Tibial artery (tissue), 4 donors: ENCODE data around the gene COG5.

Source experiments
- DNase-seq, 2 donors: peaks; one replicate each; pipeline ENCODE4 v3.0.0-alpha.2; 2019
- H3K27ac ChIP-seq, 2 donors: fragments of 200-600 bp; sonication (generic) in 1 of 2; 1 replicate in 1 of 2; 2 replicates in 1 of 2; pipeline ENCODE4 v1.5.1; 2018 to 2019; ENCODE audit warnings: mild to moderate bottlenecking in 1 of 2
- H3K27me3 ChIP-seq, 2 donors: fragments of 200-600 bp; sonication (generic) in 1 of 2; one replicate each; pipeline versions ENCODE4 v1.5.1 to v1.6.0; 2016 to 2019
- H3K36me3 ChIP-seq, 3 donors: fragments of 200-600 bp; sonication (generic) in 2 of 3; one replicate each; pipeline ENCODE4 v1.5.1; 2016 to 2019; ENCODE audit warnings: mild to moderate bottlenecking in 2 of 3
- H3K4me1 ChIP-seq, 4 donors: fragments of 200-600 bp; sonication (generic) in 2 of 4; 1 replicate in 3 of 4; 2 replicates in 1 of 4; pipeline ENCODE4 v1.5.1; 2016 to 2019
- H3K4me3 ChIP-seq, 2 donors: fragments of 200-600 bp; sonication (generic) in 1 of 2; 1 replicate in 1 of 2; 2 replicates in 1 of 2; pipeline ENCODE4 v1.5.1; 2018 to 2019; ENCODE audit warnings: mild to moderate bottlenecking in 2 of 2
- H3K9me3 ChIP-seq, 3 donors: fragments of 200-600 bp; sonication (generic) in 1 of 3; one replicate each; pipeline ENCODE4 v1.5.1; 2016 to 2019
- intact Hi-C: fragments of 100-400 bp; cut with DNase I; formaldehyde crosslinking; loops from one replicate; pipeline ENCODE4 v1.15.0; 2023; ENCODE audit warnings: low total_unique reads
- TF ChIP-seq, protein P1 (sequence below), 2 experiments: fragments of 200-600 bp in 1 of 2; fragments of 450-650 bp in 1 of 2; IDR thresholded peaks; one replicate each; pipeline ENCODE4 v1.5.1; 2017 to 2019; ENCODE audit warnings: antibody characterized with exemption in 2 of 2, mild to moderate bottlenecking in 1 of 2, moderate library complexity in 1 of 2

COG5 gene

GRCh38 chr7:107563775-107564552, at the start of gene COG5, which contains the start of gene DUS4L:
Gene COG5 (minus strand): TSS chr7:107563920. CDS start chr7:107563896, 24 bp downstream.
Gene DUS4L (plus strand): TSS chr7:107563971. CDS start chr7:107567071, 3,100 bp downstream.
- Histone ChIP-seq H3K27me3 (no peaks in the 10 kb centered on the region), H3K4me3 (peak within 1 kb of the TSS; percentile 79 to 90), H3K36me3 (no peaks in the 10 kb centered on the region), H3K9me3 (no peaks in the 10 kb centered on the region), H3K27ac (peak within 1 kb of the TSS; percentile 90 to 95), H3K4me1 (peaks cover 0 to 54% (median 26%) of the 10 kb centered on the region in 4 donors)
- DNase-seq = peak; percentile 76 to 88
- TF ChIP-seq, protein P1, sequence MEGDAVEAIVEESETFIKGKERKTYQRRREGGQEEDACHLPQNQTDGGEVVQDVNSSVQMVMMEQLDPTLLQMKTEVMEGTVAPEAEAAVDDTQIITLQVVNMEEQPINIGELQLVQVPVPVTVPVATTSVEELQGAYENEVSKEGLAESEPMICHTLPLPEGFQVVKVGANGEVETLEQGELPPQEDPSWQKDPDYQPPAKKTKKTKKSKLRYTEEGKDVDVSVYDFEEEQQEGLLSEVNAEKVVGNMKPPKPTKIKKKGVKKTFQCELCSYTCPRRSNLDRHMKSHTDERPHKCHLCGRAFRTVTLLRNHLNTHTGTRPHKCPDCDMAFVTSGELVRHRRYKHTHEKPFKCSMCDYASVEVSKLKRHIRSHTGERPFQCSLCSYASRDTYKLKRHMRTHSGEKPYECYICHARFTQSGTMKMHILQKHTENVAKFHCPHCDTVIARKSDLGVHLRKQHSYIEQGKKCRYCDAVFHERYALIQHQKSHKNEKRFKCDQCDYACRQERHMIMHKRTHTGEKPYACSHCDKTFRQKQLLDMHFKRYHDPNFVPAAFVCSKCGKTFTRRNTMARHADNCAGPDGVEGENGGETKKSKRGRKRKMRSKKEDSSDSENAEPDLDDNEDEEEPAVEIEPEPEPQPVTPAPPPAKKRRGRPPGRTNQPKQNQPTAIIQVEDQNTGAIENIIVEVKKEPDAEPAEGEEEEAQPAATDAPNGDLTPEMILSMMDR (IDR thresholded peaks at IDR 0.05) = no peak
- intact Hi-C loops = no loop called here

DNA sequence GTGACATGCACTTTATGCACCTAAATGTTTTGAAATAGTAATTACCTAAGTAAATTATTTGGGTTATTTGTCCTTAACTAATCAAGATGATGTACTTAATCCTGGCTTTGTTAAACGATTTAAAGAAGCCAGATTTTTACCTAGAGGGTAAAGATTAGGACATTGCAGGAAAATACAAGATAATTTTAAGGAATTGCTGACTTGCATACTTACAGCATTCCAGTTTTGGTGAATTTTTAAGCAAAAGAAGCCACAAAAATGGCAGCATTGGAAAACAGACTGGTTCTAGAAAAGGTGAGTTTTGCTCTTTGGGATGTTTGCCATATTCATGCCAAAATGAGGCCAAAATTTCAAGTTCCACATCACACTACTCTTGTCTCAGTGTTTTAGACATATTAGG, 49.7 kb upstream of the COG5 start:
- peaks cover 0 to 22% (median 3%) of the 10 kb centered on the region in 4 donors for H3K4me1 ChIP-seq
- peaks cover 23 to 42% (median 35%) of the 10 kb centered on the region in 3 donors for H3K36me3 ChIP-seq
- TF ChIP-seq, protein P1 (IDR thresholded peaks at IDR 0.05) = no peak
- intact Hi-C loops = no loop called here
- no peaks in the 10 kb centered on the region for H3K27me3 ChIP-seq
- H3K9me3 ChIP-seq = no peaks in the 10 kb centered on the region
- DNase-seq = no peak
- H3K27ac ChIP-seq = no peak overlapping the region
- no peak overlapping the region for H3K4me3 ChIP-seq

- intact Hi-C loops = no loop called here
- H3K27me3 ChIP-seq = no peaks in the 10 kb centered on the region
- H3K4me3 ChIP-seq = no peak overlapping the region
- no peak overlapping the region for H3K27ac ChIP-seq
- H3K36me3 ChIP-seq = peaks cover 18 to 32% (median 19%) of the 10 kb centered on the region in 3 donors
- peaks cover 0 to 23% (median 3%) of the 10 kb centered on the region in 4 donors for H3K4me1 ChIP-seq
- H3K9me3 ChIP-seq = no peaks in the 10 kb centered on the region
- TF ChIP-seq, protein P1 (IDR thresholded peaks at IDR 0.05) = no peak
- no peak for DNase-seq
Measured at GRCh38 chr7:107610323-107610722, 46.6 kb upstream of the COG5 start.

DNA sequence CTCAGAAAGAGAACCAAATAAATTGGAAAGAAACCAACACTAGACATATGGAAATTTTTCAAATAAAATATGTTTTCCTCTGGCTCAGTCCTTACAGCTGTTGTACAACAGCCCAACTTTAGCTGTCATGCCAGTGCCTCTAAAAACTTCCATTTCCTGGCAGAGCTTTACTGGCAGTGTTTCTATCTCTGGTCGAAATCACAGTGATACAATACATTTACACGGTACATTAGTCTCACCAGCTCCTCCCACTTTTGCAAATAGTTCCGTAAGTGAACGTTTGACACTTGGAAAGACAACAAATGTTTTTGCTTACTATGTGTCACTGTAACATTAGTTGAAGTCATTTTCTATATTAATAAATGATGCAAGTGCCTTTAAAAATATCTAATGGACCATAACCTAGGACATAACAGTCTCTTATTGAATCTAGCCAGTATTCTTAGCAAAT, 46.1 kb upstream of the COG5 start:
- TF ChIP-seq, protein P1 (IDR thresholded peaks at IDR 0.05) = no peak
- no peaks in the 10 kb centered on the region for H3K9me3 ChIP-seq
- no peaks in the 10 kb centered on the region for H3K27me3 ChIP-seq
- H3K4me1 ChIP-seq = peaks cover 0 to 23% (median 3%) of the 10 kb centered on the region in 4 donors
- no peak for DNase-seq
- peaks cover 13 to 30% (median 16%) of the 10 kb centered on the region in 3 donors for H3K36me3 ChIP-seq
- intact Hi-C loops = no loop called here
- no peak overlapping the region for H3K27ac ChIP-seq
- no peak overlapping the region for H3K4me3 ChIP-seq

GRCh38 chr7:107606303-107606702, 42.6 kb upstream of the COG5 start:
- DNase-seq = no peak
- intact Hi-C loops = no loop called here
- no peaks in the 10 kb centered on the region for H3K27me3 ChIP-seq
- no peaks in the 10 kb centered on the region for H3K9me3 ChIP-seq
- peaks cover 0 to 23% (median 3%) of the 10 kb centered on the region in 4 donors for H3K4me1 ChIP-seq
- TF ChIP-seq, protein P1 (IDR thresholded peaks at IDR 0.05) = no peak
- H3K36me3 ChIP-seq = peaks cover 4 to 31% (median 11%) of the 10 kb centered on the region in 3 donors
- no peak overlapping the region for H3K4me3 ChIP-seq
- no peak overlapping the region for H3K27ac ChIP-seq
